T-helper 1 cell (primary cell): Measurements from ENCODE around the gene NPL.

Source experiments
- DNase-seq, 5 donors: peaks; one replicate each; pipeline ENCODE4 v3.0.0-alpha.2; 2012 to 2020

NPL gene

GRCh38 chr1:182823220-182823619, 33.6 kb downstream of the NPL start:
- DNase-seq, result no peak

- no peak for DNase-seq
Observed at GRCh38 chr1:182826892-182827291, 37.3 kb downstream of the NPL start.

- no peak for DNase-seq
Observed at GRCh38 chr1:182829285-182829932, 39.8 kb downstream of the NPL start.

GRCh38 chr1:182833271-182833670, 43.7 kb downstream of the NPL start:
- DNase-seq, result no peak

GRCh38 chr1:182834326-182834725, 44.8 kb downstream of the NPL start:
- no peak for DNase-seq

GRCh38 chr1:182835806-182836205, 46.2 kb downstream of the NPL start:
- DNase-seq, result no peak

GRCh38 chr1:182839209-182840066, 49.9 kb downstream of the NPL start, which contains the start of gene DHX9:
DHX9 (plus strand) TSS chr1:182839347; CDS start chr1:182842567, 3,220 bp downstream.
- DNase-seq, result peak; percentile 91 to 96 (median 92)

- DNase-seq, result peak in 1 of 5 donors; percentile 16
Observed at GRCh38 chr1:182841368-182841988, 51.9 kb downstream of the NPL start.

GRCh38 chr1:182842265-182842664, 52.7 kb downstream of the NPL start:
- DNase-seq, result no peak

GRCh38 chr1:182845379-182845778, 55.8 kb downstream of the NPL start:
- DNase-seq, result no peak

GRCh38 chr1:182845894-182846293, 56.3 kb downstream of the NPL start:
- no peak for DNase-seq

GRCh38 chr1:182847105-182847504, 57.5 kb downstream of the NPL start:
- no peak for DNase-seq

GRCh38 chr1:182848736-182849135, 59.2 kb downstream of the NPL start:
- no peak for DNase-seq

- no peak for DNase-seq
Observed at GRCh38 chr1:182850319-182850718, 60.7 kb downstream of the NPL start.

- DNase-seq, result no peak
Observed at GRCh38 chr1:182851825-182852224, 62.3 kb downstream of the NPL start.

GRCh38 chr1:182855911-182856310, 66.3 kb downstream of the NPL start:
- no peak for DNase-seq

GRCh38 chr1:182857212-182857611, 67.6 kb downstream of the NPL start:
- DNase-seq, result no peak

GRCh38 chr1:182860658-182861057, 71.1 kb downstream of the NPL start:
- DNase-seq, result no peak

- no peak for DNase-seq
Observed at GRCh38 chr1:182861994-182862393, 72.4 kb downstream of the NPL start.

GRCh38 chr1:182862827-182863226, 73.3 kb downstream of the NPL start:
- no peak for DNase-seq

GRCh38 chr1:182863940-182864339, 74.4 kb downstream of the NPL start:
- DNase-seq, result no peak

- no peak for DNase-seq
Observed at GRCh38 chr1:182867861-182868260, 78.3 kb downstream of the NPL start.

- DNase-seq, result peak in 2 of 5 donors; percentile 10
Observed at GRCh38 chr1:182869241-182869666, 79.7 kb downstream of the NPL start.

GRCh38 chr1:182872881-182873280, 83.3 kb downstream of the NPL start:
- no peak for DNase-seq
